HEK293 (cell line): ENCODE data around the gene TEKT5.

Source experiments
- MZF1 ChIP-seq: fragments of 450-650 bp; formaldehyde crosslinking; IDR thresholded peaks from 2 replicates; pipeline ENCODE4 v1.5.1; 2017; ENCODE audit warnings: missing biosample characterization, missing genetic modification characterization, borderline replicate concordance
- ZNF221 ChIP-seq: fragments of 450-650 bp; formaldehyde crosslinking; IDR thresholded peaks from 2 replicates; pipeline ENCODE4 v1.5.1; 2017; ENCODE audit warnings: missing biosample characterization, missing genetic modification characterization, borderline replicate concordance
- ZNF707 ChIP-seq: fragments of 450-650 bp; formaldehyde crosslinking; IDR thresholded peaks from 2 replicates; pipeline ENCODE4 v1.5.1; 2016; ENCODE audit warnings: missing biosample characterization, missing genetic modification characterization
- TF ChIP-seq, protein P1 (sequence below): fragments of 450-650 bp; formaldehyde crosslinking; IDR thresholded peaks from 2 replicates; pipeline ENCODE4 v1.5.1; 2016; ENCODE audit warnings: missing biosample characterization, missing genetic modification characterization
- TF ChIP-seq, protein P2 (sequence below): sonication (generic); formaldehyde crosslinking; IDR thresholded peaks from 2 replicates; pipeline ENCODE4 v1.8.1; 2022; ENCODE audit warnings: mild to moderate bottlenecking, moderate library complexity, missing genetic modification reagents
- TF ChIP-seq, protein P3 (sequence below): fragments of 450-650 bp; formaldehyde crosslinking; IDR thresholded peaks from 2 replicates; pipeline ENCODE4 v1.5.1; 2016; ENCODE audit warnings: missing biosample characterization, missing genetic modification characterization
- TF ChIP-seq, protein P4 (sequence below): fragments of 450-650 bp; formaldehyde crosslinking; IDR thresholded peaks from 2 replicates; pipeline ENCODE4 v1.5.1; 2016; ENCODE audit warnings: missing biosample characterization, missing genetic modification characterization, borderline replicate concordance
- TF ChIP-seq, protein P5 (sequence below): fragments of 450-650 bp; formaldehyde crosslinking; IDR thresholded peaks from 2 replicates; pipeline ENCODE4 v1.5.1; 2016; ENCODE audit warnings: missing biosample characterization, missing genetic modification characterization

DNA sequence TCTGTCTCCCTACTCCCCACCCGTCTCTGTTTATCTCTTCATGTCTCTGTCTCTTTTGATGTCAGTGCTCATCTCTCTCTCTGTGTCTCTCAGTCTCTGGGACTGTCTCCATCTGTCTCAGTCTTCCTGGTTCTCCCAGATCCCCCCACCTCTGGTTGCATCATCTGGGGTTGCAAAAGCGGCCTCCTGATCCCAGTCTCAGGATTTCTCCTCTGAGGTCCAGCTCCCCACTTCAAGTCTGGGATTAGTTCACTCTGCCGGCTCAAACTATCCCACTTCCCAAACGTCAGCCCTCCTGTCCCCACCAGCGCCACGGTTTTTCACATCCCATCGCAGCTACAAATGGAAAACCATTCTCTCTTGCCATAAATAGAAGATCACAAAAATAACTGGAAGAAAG is 9.0 kb downstream of the TEKT5 start:
- TF ChIP-seq, protein P1, sequence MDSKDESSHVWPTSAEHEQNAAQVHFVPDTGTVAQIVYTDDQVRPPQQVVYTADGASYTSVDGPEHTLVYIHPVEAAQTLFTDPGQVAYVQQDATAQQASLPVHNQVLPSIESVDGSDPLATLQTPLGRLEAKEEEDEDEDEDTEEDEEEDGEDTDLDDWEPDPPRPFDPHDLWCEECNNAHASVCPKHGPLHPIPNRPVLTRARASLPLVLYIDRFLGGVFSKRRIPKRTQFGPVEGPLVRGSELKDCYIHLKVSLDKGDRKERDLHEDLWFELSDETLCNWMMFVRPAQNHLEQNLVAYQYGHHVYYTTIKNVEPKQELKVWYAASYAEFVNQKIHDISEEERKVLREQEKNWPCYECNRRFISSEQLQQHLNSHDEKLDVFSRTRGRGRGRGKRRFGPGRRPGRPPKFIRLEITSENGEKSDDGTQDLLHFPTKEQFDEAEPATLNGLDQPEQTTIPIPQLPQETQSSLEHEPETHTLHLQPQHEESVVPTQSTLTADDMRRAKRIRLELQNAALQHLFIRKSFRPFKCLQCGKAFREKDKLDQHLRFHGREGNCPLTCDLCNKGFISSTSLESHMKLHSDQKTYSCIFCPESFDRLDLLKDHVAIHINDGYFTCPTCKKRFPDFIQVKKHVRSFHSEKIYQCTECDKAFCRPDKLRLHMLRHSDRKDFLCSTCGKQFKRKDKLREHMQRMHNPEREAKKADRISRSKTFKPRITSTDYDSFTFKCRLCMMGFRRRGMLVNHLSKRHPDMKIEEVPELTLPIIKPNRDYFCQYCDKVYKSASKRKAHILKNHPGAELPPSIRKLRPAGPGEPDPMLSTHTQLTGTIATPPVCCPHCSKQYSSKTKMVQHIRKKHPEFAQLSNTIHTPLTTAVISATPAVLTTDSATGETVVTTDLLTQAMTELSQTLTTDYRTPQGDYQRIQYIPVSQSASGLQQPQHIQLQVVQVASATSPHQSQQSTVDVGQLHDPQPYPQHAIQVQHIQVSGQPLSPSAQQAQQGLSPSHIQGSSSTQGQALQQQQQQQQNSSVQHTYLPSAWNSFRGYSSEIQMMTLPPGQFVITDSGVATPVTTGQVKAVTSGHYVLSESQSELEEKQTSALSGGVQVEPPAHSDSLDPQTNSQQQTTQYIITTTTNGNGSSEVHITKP (tag by site-specific recombination): no peak
- TF ChIP-seq, protein P2, sequence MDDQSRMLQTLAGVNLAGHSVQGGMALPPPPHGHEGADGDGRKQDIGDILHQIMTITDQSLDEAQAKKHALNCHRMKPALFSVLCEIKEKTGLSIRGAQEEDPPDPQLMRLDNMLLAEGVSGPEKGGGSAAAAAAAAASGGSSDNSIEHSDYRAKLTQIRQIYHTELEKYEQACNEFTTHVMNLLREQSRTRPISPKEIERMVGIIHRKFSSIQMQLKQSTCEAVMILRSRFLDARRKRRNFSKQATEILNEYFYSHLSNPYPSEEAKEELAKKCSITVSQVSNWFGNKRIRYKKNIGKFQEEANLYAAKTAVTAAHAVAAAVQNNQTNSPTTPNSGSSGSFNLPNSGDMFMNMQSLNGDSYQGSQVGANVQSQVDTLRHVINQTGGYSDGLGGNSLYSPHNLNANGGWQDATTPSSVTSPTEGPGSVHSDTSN (CRISPR knock-in tag): no peak
- TF ChIP-seq, protein P3, sequence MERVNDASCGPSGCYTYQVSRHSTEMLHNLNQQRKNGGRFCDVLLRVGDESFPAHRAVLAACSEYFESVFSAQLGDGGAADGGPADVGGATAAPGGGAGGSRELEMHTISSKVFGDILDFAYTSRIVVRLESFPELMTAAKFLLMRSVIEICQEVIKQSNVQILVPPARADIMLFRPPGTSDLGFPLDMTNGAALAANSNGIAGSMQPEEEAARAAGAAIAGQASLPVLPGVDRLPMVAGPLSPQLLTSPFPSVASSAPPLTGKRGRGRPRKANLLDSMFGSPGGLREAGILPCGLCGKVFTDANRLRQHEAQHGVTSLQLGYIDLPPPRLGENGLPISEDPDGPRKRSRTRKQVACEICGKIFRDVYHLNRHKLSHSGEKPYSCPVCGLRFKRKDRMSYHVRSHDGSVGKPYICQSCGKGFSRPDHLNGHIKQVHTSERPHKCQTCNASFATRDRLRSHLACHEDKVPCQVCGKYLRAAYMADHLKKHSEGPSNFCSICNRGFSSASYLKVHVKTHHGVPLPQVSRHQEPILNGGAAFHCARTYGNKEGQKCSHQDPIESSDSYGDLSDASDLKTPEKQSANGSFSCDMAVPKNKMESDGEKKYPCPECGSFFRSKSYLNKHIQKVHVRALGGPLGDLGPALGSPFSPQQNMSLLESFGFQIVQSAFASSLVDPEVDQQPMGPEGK (tag by site-specific recombination): no peak
- TF ChIP-seq ZNF221 (tag by site-specific recombination) (no peak), MZF1 (no peak), ZNF707 (tag by site-specific recombination) (no peak)
- TF ChIP-seq, protein P4, sequence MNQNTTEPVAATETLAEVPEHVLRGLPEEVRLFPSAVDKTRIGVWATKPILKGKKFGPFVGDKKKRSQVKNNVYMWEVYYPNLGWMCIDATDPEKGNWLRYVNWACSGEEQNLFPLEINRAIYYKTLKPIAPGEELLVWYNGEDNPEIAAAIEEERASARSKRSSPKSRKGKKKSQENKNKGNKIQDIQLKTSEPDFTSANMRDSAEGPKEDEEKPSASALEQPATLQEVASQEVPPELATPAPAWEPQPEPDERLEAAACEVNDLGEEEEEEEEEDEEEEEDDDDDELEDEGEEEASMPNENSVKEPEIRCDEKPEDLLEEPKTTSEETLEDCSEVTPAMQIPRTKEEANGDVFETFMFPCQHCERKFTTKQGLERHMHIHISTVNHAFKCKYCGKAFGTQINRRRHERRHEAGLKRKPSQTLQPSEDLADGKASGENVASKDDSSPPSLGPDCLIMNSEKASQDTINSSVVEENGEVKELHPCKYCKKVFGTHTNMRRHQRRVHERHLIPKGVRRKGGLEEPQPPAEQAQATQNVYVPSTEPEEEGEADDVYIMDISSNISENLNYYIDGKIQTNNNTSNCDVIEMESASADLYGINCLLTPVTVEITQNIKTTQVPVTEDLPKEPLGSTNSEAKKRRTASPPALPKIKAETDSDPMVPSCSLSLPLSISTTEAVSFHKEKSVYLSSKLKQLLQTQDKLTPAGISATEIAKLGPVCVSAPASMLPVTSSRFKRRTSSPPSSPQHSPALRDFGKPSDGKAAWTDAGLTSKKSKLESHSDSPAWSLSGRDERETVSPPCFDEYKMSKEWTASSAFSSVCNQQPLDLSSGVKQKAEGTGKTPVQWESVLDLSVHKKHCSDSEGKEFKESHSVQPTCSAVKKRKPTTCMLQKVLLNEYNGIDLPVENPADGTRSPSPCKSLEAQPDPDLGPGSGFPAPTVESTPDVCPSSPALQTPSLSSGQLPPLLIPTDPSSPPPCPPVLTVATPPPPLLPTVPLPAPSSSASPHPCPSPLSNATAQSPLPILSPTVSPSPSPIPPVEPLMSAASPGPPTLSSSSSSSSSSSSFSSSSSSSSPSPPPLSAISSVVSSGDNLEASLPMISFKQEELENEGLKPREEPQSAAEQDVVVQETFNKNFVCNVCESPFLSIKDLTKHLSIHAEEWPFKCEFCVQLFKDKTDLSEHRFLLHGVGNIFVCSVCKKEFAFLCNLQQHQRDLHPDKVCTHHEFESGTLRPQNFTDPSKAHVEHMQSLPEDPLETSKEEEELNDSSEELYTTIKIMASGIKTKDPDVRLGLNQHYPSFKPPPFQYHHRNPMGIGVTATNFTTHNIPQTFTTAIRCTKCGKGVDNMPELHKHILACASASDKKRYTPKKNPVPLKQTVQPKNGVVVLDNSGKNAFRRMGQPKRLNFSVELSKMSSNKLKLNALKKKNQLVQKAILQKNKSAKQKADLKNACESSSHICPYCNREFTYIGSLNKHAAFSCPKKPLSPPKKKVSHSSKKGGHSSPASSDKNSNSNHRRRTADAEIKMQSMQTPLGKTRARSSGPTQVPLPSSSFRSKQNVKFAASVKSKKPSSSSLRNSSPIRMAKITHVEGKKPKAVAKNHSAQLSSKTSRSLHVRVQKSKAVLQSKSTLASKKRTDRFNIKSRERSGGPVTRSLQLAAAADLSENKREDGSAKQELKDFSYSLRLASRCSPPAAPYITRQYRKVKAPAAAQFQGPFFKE: no peak
- TF ChIP-seq, protein P5, sequence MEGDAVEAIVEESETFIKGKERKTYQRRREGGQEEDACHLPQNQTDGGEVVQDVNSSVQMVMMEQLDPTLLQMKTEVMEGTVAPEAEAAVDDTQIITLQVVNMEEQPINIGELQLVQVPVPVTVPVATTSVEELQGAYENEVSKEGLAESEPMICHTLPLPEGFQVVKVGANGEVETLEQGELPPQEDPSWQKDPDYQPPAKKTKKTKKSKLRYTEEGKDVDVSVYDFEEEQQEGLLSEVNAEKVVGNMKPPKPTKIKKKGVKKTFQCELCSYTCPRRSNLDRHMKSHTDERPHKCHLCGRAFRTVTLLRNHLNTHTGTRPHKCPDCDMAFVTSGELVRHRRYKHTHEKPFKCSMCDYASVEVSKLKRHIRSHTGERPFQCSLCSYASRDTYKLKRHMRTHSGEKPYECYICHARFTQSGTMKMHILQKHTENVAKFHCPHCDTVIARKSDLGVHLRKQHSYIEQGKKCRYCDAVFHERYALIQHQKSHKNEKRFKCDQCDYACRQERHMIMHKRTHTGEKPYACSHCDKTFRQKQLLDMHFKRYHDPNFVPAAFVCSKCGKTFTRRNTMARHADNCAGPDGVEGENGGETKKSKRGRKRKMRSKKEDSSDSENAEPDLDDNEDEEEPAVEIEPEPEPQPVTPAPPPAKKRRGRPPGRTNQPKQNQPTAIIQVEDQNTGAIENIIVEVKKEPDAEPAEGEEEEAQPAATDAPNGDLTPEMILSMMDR (tag by site-specific recombination): no peak
